Posterior cingulate gyrus (tissue), 11 donors: ENCODE results near the gene LGALS3BP.

ENCODE experiments used
- DNase-seq, 10 donors: peaks; one replicate each; pipeline versions ENCODE4 v3.0.0 to v3.0.0-alpha.2; 2020 to 2021; ENCODE audit warnings: mixed read lengths in 3 of 10
- intact Hi-C: fragments of 100-400 bp; cut with DNase I; formaldehyde crosslinking; loops from one replicate; pipeline ENCODE4 v1.15.1; 2023

LGALS3BP gene, protein sequence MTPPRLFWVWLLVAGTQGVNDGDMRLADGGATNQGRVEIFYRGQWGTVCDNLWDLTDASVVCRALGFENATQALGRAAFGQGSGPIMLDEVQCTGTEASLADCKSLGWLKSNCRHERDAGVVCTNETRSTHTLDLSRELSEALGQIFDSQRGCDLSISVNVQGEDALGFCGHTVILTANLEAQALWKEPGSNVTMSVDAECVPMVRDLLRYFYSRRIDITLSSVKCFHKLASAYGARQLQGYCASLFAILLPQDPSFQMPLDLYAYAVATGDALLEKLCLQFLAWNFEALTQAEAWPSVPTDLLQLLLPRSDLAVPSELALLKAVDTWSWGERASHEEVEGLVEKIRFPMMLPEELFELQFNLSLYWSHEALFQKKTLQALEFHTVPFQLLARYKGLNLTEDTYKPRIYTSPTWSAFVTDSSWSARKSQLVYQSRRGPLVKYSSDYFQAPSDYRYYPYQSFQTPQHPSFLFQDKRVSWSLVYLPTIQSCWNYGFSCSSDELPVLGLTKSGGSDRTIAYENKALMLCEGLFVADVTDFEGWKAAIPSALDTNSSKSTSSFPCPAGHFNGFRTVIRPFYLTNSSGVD

DNA sequence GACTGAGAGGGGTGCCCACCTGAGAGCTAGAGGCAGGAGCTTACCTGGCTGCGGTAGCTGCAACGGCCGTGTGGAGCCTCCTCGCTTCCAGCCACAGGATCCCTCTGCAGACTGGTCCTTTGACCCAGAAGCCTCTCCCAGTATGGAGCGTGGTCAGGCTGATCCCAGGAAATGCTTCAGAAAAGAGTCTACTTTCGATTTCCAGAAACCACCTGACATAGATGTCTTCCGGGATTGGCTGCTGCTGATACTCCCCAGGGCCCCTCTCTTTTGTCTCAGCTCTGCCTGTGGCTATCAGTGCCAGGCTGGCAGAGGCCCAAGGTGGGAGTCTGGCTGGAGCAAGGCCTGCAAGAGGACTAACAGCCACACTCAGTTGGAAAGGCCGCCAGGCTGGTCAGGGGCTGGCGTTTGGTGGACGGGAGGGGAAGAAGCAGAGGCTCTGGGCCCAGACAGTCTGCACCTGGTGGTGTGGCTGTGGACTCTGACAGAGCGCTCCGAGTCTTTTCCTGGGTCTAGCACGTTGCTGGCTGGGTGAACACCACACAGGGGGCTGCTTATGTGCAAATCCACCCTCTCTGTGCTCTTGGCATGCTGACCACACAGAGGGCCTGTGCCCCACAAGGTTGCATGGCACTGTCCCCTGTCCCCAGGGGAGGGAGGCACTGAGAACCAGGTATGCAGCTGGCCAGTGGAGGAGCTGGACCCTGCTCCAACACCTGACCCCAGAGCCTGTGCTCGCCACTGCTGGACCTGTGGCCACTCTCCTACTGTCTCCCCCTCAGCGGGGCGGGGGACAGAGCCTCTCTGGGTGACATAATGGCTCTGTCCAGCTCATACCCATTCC lies at the start of gene LGALS3BP:
Gene LGALS3BP, minus strand, starts transcription at position 144 of the 844 bp plus-strand sequence. CDS start 2,732 bp downstream, outside the sequence.
- DNase-seq = peak; percentile 57 to 96 (median 74)
- intact Hi-C loops = no loop called here

DNA sequence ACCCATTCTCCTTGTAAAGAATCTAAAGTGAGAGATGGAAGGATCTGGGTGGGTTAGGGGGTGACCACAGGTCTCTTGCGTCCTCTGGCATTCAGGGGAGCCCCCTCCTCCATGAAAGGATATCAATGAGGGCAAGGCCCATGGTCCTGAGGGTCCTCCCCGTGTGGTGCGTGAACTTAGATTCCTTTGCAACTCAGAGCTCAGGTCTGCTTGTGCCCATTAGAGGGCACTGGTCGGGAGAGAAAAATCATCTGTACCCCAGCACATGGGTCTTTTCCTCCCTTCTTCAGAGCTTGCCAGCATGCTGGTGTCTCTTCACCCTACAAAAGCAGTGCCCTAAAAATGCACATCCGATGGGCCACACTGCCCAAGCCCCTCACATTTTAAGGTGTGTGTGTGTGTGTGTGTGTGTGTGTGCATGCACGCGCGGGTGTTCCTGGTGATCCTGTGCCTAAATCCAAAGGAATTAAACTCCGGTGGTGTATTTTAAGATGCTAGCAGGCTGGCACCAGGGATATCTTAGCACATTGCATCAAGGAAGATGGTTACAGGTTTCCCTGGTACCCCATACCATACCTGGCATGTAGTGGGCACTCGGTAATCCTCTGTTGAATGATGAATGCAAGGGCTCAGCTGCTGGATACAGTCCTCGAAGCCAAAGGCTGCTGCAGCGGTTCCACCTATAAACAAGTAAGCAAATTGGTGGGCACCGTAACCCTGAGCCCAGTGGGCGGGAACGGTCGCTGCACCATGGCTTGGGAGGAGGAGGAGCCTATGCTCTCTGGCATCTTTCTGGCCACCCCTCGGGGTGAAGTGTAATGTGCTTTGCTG lies 49.0 kb upstream of the LGALS3BP start:
- intact Hi-C loops = no loop called here
- peak in 1 of 10 donors; percentile 37 for DNase-seq

DNA sequence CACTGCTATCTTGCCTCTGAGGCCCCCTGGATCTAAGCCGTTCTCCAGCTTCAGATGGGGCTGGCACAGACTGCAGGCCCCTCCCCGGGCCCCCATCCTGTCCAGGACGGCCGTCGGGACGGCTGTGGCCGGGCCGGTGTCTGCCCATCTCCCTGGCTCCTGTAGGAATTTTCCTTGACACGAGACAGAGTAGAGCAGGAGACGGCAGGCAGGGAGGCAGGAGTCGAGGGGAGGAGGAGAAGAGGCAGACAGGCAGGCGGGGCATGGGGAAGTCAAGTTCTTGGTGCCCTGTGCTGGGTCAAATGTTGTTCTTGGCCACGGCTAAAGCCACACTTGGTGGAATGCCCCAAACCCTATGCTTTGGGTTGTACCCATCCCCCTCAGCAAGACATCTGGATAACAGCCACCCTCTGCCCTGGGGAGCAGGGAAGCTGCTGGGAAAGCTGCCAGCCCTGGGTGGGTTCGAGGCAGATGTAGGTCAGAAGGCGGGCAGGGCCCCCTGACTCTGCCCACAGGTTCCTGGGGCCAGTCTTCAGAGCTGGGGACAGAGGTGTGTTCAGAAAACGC lies 48.3 kb upstream of the LGALS3BP start:
- peak in 2 of 10 donors; percentile 56 to 77 for DNase-seq

DNA sequence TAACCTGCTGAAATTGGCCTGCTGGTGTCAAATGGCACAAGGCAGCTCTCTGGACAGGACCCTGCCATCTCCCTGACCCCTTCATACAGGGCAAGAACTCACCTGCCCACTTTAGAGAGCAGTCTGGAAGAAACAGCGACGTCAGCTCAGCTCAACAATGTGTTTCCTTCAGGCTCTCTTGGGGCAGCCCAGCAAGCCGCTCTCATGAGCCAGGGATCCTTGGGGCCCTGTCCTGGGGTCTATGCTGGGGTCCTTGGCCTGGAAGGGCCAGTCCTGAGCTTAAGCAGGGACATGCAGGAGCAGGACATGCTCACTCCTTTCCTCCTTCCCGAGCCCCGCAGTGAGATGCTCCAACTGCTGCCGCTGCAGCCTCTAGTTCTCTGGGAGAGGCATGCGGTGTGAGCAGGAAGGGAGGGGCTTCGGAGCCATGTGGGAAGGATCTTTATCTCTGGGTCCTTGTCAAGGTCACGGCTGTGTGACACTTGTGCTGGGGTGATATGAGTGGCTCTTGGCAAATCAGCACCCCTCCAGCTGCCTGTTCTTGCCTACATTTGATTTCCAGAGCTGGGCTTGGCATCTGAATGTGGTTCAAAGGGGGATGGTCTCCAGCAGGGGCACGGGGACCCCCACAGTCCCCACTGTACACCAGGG lies 47.7 kb upstream of the LGALS3BP start:
- peak in 3 of 10 donors; percentile 4 to 67 (median 27) for DNase-seq
- intact Hi-C loops = no loop called here

More for the DNA sequence above, 48.3 kb upstream of the LGALS3BP start:
- intact Hi-C loops = no loop called here

DNA sequence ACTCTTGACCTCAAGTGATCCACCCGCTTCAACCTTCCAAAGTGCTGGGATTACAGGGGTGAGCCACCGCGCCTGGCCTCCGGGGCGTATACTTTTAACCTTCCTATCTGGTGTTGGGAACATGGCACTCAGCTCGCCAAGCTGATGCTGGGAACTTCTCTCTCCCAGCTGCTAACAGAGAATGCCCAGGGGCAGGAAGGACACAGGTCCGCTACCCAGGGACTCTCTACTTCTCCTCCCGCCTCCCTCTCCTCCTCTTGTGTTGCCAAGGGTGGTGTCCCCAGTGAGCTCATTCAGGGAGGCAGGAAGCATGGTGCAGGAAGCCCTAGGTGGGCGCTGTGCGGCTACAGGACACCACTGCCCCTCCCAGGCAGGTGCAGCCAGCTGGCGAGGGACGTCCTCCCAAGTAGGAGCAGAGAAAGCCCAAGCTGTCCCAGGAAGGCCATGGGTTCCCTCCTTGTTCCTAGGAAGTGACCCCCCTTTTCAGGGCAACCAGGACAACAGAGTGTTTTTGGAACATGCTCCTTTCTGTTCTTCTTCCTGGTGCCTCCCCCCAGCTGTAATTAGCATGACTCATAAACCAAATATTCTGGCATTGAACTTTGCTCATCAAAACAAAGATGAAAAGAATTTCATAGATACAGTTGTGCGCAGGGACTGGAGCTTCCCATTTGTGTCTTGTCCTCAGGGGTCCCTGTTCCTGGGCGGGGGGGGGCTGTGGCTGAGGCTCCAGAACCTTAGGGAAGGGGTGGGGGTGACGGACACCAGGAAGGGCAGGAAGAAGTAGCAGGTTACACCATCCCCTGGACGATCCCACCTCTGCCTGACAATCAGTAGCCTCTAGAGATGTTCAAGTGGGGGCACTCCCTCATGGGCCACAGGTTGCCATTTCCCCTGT lies 46.9 kb upstream of the LGALS3BP start:
- intact Hi-C loops = no loop called here
- peak in 2 of 10 donors; percentile 54 to 68 for DNase-seq

DNA sequence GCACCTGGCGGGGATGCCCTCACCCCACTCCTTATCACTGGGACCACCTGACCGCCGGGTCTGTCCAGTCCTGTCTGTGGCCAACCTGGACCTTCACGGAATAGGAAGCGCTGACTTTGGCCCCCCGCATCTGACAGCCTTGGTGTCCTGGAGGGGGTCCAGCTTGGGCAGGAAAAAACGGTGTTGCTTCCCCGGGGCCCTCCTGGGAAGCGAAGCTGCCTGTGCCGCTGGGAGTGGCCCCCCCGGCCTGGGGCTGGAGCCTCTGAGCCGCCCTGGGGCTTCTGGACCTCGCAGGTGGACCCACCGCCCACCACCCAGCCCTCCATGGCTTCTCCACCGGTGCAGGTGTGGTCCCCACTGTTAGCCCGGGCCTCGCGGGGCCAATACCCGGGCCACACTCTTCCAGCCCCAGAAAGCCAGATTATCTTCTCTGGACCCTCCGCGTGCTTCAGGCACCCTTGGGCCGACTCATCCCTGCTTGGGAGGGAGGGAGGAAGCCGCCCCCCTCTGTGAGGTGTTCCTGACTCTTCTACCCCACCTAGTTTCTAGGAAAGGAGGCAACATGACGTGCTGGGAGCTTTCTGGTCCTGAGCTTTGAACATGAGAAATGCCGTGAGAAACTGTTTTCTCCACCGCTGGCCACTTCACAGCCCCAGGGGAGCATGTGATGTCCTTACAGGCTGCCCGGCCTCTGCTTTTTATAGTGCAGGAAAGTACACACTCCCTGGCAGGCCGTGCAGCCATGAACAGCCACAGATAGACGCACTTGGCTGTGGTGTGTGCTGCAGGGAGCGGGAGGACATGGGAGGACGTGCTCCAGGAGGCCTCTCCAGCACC lies 45.4 kb upstream of the LGALS3BP start:
- peak in 2 of 10 donors; percentile 66 to 71 for DNase-seq

DNA sequence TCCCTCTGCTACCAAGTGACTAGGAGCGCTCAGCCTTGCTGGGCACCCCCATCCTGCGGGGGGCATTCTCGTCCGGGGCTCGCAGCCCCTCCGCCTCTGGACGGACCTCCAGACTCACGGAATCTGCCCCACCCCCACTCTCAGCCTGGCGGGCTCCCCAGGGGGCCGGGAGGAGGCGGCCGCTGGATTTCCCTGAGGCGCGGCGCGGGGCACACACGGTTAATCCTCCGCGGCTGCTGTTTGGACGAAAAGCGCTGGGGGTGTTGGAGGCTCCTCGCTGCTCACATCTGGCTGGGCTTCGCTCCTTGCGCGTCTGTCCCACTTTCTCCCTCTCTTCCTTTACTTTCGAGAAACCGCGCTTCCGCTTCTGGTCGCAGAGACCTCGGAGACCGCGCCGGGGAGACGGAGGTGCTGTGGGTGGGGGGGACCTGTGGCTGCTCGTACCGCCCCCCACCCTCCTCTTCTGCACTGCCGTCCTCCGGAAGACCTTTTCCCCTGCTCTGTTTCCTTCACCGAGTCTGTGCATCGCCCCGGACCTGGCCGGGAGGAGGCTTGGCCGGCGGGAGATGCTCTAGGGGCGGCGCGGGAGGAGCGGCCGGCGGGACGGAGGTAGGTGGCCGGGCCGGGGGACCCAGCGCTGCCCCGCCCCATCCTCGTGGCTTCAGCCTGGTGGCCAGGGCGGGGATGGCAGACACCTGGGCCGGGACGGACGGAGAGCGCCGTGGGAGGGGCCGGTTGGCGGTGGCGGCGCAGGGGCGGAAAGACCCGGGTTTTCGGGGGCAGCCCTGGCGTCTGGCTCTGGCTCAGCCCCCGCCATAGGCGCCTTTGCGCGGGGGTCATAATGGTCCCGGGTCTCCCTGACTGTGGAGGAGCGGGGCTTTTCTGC lies 44.4 kb upstream of the LGALS3BP start, which contains the start of gene C1QTNF1:
Gene C1QTNF1, plus strand, starts transcription at position 284 of the 886 bp plus-strand sequence. CDS start 19,800 bp downstream, outside the sequence.
- intact Hi-C loops = loop anchor here (5.0 kb wide), 1 partner anchor 368 kb away; no protein-coding TSS in a partner anchor
- peak in 5 of 10 donors; percentile 32 to 84 (median 81) for DNase-seq

More for the DNA sequence above, 45.4 kb upstream of the LGALS3BP start:
- intact Hi-C loops = loop anchor here (5.0 kb wide), 1 partner anchor 367 kb away; no protein-coding TSS in a partner anchor

DNA sequence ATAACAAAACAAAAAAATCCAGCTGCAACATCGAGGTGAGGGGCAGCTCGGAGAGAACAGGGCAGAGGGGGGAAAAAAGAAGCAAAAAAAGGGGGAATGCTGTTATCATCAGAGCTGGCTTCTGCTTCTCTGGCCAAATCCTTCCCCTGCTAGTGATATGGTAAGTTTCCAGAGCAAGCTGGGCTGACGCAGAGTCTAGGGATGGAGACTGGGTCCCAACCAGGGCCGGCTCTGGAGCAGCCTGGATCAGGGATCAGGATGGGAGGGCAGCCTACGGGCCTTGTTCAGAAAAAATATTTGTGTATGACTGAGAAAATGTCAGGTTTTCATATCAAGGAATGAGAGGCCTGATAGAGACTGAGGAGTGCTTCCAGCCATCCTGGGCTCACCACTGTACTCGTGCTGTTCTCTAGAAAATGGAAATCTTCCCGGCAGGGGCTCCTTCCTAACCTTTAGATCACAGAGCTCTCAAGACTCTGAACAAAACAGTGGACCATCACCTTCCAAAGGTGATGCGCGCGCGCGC lies 43.5 kb upstream of the LGALS3BP start:
- DNase-seq = no peak
- intact Hi-C loops = loop anchor here (5.0 kb wide), 1 partner anchor 369 kb away; no protein-coding TSS in a partner anchor

DNA sequence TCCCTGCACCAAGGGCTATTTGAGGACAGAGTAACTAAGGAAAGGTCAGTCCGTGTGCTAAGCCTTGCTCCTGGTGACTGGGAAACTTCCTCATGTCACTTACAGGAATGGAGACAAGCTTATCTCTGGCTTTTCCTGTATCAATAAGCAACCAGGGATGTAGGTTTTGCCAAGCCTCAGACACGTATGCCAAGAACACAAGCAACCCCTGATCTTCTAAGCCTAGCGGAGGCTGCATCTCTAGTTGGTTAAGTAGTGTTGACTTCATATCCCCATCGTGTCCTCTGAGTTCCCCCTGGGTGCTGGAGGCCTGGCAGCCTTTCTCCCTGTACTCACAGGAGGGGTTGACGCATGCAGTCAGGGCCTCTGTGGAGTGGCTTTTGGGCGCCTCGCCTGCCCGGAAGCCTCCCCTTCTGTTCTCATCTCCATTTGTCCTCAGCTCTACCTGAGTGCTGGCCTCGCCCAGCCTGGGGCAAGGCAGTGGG lies 42.8 kb upstream of the LGALS3BP start:
- intact Hi-C loops = loop anchor here (5.0 kb wide), 1 partner anchor 370 kb away; no protein-coding TSS in a partner anchor
- peak in 2 of 10 donors; percentile 56 to 77 for DNase-seq

DNA sequence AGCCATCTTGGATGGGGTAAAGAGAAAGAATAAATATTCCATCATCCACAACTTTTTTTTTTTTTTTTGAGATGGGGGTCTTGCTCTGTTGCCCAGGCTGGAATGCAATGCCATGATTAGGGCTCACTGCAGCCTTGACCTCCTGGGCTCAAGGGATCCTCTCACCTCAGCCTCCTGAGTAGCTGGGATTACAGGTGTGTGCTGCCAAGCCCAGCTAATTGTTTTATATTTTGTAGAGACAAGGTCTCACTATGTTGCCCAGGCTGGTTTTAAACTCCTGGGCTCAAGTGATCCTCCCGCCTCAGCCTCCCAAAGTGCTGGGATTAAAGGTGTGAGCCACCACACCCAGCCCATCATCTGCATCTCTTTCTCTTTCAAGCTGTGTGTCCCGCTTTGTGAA lies 42.2 kb upstream of the LGALS3BP start:
- intact Hi-C loops = loop anchor here (5.0 kb wide), 1 partner anchor 370 kb away; no protein-coding TSS in a partner anchor
- peak in 1 of 10 donors; percentile 31 for DNase-seq

DNA sequence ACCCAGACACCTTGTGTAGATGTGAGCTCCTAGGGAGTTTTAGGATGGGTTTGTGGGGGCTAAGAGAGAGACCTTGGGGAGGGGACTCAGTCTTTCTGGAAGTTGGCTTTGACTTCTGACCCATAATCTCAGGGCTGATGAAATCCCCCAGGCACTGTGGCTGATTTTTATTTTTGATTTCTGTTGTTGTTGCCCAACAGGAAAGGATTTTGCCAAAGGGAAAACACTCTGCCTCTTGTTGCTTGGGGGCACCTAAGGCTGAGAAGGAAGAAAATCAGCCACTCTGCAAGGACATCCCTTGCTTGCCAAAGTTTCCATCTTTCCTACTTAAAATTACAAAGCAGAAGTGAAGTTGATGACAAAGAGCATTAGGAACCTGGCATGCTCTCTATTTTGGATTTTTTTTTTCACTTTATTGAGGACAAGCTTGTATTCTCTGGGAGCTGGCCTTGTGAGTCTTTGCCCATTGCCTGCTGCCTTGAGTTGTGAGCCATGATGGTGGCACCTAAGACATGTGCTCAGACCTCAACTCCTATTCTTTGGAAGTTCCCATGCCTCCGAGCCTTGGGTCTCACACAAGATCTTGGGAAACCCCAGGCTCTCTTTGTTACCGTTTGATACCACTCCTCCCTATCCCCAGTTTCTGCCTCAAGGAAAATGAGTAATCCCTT lies 41.0 kb upstream of the LGALS3BP start:
- peak in 1 of 10 donors; percentile 20 for DNase-seq
- intact Hi-C loops = loop anchor here (5.0 kb wide), 1 partner anchor 372 kb away; no protein-coding TSS in a partner anchor

DNA sequence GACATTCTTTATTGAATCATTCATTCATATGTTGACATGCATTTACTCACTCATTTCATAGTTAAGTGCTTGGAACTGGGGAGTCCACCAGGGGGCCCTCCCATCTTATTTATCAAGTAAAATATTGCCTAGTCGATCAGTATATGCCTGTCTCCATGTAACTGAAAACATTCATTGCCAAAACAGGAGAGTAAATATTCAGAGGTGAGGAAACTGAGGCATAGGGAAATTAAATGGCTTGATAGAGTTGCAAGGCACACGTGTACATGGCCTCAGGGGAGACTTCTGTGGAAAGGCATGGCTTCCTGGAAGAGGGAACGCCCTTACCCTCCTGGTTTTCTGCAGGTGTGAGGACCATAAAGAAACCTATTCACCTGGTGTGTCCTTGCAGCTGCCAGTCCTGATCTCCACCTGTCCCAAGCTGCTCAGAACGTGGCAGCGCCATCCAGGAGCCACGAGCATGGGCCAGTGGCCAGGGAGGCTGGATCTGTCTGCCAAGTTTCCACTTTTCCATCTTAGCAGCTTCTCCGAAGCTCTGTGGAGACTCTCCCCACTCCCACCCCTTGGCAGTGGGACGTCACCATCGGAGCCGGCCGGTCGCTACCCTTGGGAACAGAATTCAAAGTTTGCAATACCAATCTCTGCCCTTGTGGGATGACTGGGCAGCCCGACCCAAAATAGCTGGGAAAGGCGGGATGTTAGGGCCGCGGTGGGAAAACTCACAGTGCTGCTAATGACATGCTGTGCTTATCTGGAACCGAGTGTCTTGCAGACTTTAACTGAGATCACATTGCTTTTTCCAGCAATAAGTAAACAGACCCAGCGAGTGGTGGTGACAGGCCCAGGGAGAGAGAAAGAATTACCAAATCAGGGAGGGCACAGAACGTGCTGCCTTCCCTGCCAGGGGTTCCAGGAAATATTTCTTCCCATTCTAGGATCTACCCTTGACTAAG lies 40.2 kb upstream of the LGALS3BP start:
- intact Hi-C loops = loop anchor here (5.0 kb wide), 1 partner anchor 372 kb away; no protein-coding TSS in a partner anchor
- DNase-seq = peak in 5 of 10 donors; percentile 35 to 87 (median 56)

DNA sequence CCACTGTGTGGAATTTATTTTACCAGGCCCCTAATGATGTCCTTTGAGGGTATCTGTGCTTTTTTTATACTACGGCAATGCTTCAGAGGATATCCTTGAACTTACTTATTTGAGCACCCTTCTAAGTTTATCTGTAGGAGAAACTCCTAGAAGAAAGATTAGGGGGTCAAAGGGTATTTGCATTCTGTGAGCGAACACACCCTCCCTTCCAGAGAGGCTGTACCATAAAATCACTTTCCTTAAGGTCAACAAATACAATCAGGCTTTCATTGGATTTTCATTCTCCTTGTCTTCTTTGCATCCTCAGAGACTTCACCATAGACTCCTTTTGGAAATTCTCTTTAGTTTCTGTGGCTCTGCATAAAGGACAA lies 39.5 kb upstream of the LGALS3BP start:
- no peak for DNase-seq
- intact Hi-C loops = no loop called here
